Astrocyte of the cerebellum (primary cell): ENCODE results near the gene ARHGAP10.

Experiments
- DNase-seq: peaks from one replicate; pipeline ENCODE4 v3.0.0-alpha.2; 2011; ENCODE audit warnings: low read depth
- H3K4me3 ChIP-seq: 2 replicates; pipeline ENCODE4 v1.5.1; 2011; ENCODE audit warnings: mild to moderate bottlenecking, low read depth, low read length, moderate library complexity
- in situ Hi-C: cut with HindIII; loops from 2 replicates; pipeline ENCODE4 v1.10.0; 2017; ENCODE audit warnings: low sequenced_read_pairs
- TF ChIP-seq, protein P1 (sequence below): IDR thresholded peaks from 2 replicates; pipeline ENCODE4 v1.5.1; 2012; ENCODE audit warnings: low read length, low read depth, moderate library complexity, mild to moderate bottlenecking; ENCODE audit errors: missing control alignments

The ARHGAP10 gene

DNA sequence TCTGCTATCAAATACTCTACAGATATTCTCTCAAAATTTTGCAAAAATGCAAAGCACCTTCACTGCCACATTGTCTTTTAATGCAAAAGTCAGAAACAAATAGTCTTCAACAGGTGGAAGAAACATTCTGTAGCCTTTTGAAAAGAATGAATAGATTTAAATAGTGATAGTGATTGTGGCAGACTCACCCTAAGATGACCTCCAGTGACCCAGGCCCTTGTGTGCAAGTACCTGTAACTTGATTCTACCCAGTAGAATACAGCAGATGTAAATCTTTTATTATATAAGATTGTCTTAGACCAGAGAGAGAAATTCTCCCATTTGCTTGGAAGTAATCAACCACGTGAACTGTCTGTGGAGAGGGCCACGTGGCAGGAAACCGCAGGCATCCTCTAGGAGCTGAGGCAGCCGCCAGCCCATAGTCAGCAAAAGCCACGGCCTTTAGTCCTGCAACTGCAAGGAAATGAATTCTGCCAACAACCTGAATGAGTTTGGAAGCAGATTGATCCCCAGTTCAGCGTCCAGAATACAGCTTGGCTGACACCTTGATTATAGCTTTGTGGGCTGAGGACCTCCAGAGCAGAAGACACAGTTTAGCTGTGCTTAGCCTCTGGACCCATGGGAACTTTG lies 272.5 kb downstream of the ARHGAP10 start:
- in situ Hi-C loops = no loop called here
- no peak overlapping the region for H3K4me3 ChIP-seq
- TF ChIP-seq, protein P1, sequence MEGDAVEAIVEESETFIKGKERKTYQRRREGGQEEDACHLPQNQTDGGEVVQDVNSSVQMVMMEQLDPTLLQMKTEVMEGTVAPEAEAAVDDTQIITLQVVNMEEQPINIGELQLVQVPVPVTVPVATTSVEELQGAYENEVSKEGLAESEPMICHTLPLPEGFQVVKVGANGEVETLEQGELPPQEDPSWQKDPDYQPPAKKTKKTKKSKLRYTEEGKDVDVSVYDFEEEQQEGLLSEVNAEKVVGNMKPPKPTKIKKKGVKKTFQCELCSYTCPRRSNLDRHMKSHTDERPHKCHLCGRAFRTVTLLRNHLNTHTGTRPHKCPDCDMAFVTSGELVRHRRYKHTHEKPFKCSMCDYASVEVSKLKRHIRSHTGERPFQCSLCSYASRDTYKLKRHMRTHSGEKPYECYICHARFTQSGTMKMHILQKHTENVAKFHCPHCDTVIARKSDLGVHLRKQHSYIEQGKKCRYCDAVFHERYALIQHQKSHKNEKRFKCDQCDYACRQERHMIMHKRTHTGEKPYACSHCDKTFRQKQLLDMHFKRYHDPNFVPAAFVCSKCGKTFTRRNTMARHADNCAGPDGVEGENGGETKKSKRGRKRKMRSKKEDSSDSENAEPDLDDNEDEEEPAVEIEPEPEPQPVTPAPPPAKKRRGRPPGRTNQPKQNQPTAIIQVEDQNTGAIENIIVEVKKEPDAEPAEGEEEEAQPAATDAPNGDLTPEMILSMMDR = no peak
- DNase-seq = no peak

DNA sequence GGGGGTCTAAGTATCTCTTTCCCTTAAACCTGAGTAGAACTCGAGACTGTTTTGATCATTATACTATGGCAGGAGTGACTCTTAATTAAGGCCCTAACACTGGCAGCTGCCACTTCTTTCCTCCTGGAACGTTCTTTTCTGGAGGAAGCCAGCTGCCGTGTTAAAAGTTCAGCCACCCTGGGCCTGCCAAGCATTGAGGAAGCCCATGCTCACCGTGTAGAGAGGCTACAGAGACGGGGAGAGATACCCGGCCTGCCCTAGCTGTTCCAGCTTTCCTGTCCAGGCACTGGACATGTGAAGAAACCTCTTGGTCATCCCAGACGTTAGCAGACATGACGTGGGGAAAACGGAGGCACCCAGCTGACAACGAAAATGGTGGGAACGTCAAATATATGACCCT lies 274.1 kb downstream of the ARHGAP10 start:
- no peak for DNase-seq
- in situ Hi-C loops = no loop called here
- no peak overlapping the region for H3K4me3 ChIP-seq
- TF ChIP-seq, protein P1 = no peak

DNA sequence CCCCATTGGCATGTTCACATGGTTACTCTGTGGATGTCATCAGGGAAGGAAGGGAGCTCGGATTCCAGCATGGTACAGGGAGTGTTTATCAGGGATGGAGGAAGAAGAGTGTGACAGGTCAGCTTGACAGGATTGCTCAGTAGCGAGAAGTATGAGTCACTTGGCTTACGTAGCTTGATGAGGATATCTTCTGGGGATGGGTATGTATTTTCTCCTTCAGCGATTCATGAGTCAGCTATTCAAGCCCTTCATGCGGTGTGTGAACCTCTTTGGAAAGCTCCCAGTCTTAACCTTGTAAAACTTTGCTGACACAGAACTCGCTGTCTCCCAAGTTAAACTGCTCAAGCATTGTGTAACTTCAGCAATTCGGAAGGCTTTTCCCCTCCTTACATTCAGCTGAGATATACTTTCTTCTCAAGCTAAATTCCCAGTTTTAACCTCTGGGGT lies 275.4 kb downstream of the ARHGAP10 start:
- DNase-seq = peak; percentile 90
- H3K4me3 ChIP-seq = no peak overlapping the region
- in situ Hi-C loops = no loop called here
- TF ChIP-seq, protein P1 = no peak

DNA sequence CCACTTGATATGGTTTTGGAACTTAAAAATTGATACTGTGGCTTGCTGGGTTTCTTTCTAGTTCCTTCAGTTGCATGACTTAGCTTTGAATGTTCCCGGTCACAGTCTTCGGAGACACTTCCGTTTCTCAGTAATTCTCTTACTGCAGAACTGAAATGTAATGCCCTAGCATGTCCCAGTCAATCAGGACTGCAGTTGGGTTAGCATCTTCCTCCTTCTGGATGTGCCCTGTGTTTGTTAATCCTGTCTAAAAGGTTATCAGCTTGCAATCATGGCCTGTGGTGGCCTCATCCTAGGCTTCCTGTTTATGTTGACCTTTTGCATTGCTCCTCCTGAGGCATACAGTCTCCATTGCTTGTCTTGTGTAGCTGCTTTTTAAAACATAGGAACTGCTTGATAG lies 275.9 kb downstream of the ARHGAP10 start:
- in situ Hi-C loops = no loop called here
- no peak for DNase-seq
- TF ChIP-seq, protein P1 = no peak
- H3K4me3 ChIP-seq = no peak overlapping the region

DNA sequence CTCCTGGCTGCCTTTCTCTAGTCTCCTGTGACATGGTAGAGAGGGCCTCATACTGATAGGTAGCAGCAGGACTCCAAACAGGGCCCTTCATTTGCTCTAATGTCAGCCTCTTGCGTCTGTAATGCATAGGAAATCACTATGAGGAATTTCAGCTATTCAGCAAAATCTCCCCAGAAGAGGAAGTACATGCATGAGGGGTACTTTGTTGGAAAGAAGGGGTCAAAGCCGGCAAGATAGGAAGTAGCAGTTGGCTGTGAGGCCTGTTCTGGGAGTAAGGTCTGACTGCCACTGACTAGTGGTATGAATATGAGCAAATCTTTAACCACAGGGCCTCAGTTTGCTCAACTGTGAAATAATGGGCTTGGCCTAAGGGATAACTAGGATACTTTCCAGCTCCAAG lies 283.2 kb downstream of the ARHGAP10 start:
- TF ChIP-seq, protein P1 = no peak
- in situ Hi-C loops = no loop called here
- no peak for DNase-seq
- no peak overlapping the region for H3K4me3 ChIP-seq

DNA sequence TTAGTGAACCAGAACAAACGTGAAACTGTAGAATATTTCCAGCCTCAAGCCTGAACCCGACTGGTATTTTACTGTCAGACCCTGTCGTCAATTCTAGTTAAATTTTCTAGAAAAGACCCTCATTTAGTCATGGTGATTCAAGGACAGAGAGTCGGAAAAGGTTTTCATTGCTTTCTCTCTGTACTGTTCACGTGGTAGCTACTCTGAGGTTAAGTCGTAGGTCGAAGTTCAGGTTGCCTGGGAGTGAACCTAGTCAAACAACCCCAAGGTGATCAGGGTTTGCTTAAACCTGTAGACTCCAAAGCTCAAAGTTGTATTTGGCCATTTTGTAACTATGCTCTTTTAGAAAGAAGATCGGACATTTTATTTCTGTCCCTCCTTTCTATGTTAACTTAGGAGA lies 283.6 kb downstream of the ARHGAP10 start:
- H3K4me3 ChIP-seq = no peak overlapping the region
- no peak for DNase-seq
- in situ Hi-C loops = no loop called here
- TF ChIP-seq, protein P1 = no peak

DNA sequence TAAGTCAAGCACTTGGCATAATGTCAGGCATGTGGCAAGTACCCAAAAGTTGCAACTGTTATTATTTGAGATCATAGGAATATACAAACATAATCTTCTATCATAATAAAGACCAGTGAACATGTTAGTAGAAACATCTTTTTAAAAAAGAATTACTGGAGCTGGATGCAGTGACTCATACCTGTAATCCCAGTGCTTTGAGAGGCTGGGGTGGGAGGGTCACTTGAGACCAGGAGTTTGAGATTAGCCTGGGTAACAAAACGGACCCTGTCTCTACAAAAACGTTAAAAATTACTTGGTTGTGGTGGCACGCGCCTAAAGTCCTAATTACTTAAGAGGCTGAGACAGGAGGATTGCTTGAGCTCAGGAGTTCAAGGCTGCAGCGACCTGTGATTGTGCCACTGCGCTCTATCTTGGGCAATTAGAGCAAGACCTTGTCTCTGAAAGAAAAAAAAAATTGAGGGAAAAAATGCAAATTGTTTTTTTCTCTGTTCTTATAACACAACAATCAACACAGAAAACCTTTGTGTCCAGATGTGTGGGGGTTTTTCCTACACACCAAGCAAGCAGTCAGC lies 284.3 kb downstream of the ARHGAP10 start:
- no peak for DNase-seq
- TF ChIP-seq, protein P1 = no peak
- H3K4me3 ChIP-seq = no peak overlapping the region
- in situ Hi-C loops = no loop called here
